Activated T-helper 2 cell treated with anti-CD3 and anti-CD28 coated beads, Interferon-gamma antibody, Interleukin-2, Interleukin-4, amounts not matched to agents 10 μg/mL and 5 μg/mL and 100 μg/mL, durations not matched to agents 14 hours and 24 hours and 36 hours (primary cell): Measurements from ENCODE around the gene MAP4K3. TPM values are rescaled to one million over a fixed set of nuclear protein-coding genes. Genes with fewer than 3 reads are reported as not detected.
A peak's percentile ranks its signal among the peaks of the same experiment; 100 is the strongest.
"Not testable (repeated sequence)": the region's sequence is repeated elsewhere in the genome, so short reads cannot be mapped to it uniquely, and the experiment has no call there.

Experiments used
- DNase-seq: peaks from one replicate; pipeline ENCODE4 v3.0.0; 2021; ENCODE audit warnings: low spot score
- H3K27ac Mint-ChIP-seq: one replicate; pipeline ENCODE4 v1.8.0; 2021; ENCODE audit warnings: mixed read lengths
- H3K27me3 Mint-ChIP-seq: one replicate; pipeline ENCODE4 v1.8.0; 2021; ENCODE audit warnings: low read depth, mixed read lengths
- H3K36me3 Mint-ChIP-seq: one replicate; pipeline ENCODE4 v1.8.0; 2021; ENCODE audit warnings: low read depth, mixed read lengths
- H3K4me1 Mint-ChIP-seq: one replicate; pipeline ENCODE4 v1.8.0; 2021; ENCODE audit warnings: low read depth, mixed read lengths
- H3K4me3 Mint-ChIP-seq: one replicate; pipeline ENCODE4 v1.8.0; 2021; ENCODE audit warnings: low read depth, mild to moderate bottlenecking, moderate library complexity, mixed read lengths
- H3K9me3 Mint-ChIP-seq: one replicate; pipeline ENCODE4 v1.8.0; 2021; ENCODE audit warnings: mixed read lengths
- intact Hi-C: fragments of 100-400 bp; cut with micrococcal nuclease; formaldehyde crosslinking; loops from one replicate; pipeline ENCODE4 v1.15.1; 2023
- total RNA-seq: library from RNA; stranded (reverse); gene quantifications from 2 replicates; pipeline ENCODE4 v1.2.3, GENCODE V29; 2022

The MAP4K3 gene
- total RNA-seq, 1 donor from 2014 or later, result 22.7 TPM

DNA sequence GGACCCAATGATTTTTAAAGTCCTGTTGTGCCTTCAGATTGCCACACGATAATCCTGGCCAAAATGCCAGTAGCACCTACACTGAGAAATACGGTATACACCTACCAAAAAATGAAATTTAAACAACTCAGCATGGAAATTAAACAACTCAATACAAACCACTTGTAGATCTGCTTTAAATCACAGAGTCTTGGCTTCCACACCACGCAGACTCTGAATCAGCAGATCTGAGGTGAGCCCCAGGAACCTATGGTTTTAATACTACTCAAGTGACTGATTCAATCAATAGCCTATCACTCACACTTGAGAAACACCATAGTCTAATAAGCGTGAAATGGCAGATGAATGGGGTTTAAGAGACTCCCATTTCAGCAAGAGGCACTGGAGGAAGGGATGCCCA lies 46.9 kb downstream of the MAP4K3 start:
- peaks cover 13% of the 10 kb centered on the region for H3K36me3 Mint-ChIP-seq
- no peak for DNase-seq
- H3K4me3 Mint-ChIP-seq, result no peak overlapping the region
- H3K27me3 Mint-ChIP-seq, result no peaks in the 10 kb centered on the region
- H3K4me1 Mint-ChIP-seq, result peaks cover 17% of the 10 kb centered on the region
- H3K9me3 Mint-ChIP-seq, result peaks cover 5% of the 10 kb centered on the region
- intact Hi-C loops, result no loop called here
- H3K27ac Mint-ChIP-seq, result no peak overlapping the region

DNA sequence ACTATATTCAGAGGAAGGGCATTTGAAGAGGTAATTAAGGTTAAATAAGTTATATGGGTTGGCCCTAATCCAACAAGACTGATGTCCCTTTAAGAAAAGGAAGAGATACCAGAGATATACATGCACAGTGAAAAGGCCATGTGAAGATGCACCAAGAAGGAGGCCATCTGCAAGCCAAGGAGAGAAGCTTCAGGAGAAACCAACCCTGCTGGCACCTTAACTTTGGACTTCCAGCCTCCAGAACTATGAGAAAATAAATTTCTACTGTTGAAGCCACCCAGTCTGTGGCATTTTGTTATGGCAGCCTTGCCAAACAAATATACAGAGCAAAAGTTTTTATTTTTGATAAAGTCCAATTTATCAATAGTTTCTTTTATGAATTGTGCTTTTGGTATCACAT lies 51.0 kb downstream of the MAP4K3 start:
- peaks cover 8% of the 10 kb centered on the region for H3K9me3 Mint-ChIP-seq
- peaks cover 13% of the 10 kb centered on the region for H3K36me3 Mint-ChIP-seq
- H3K4me1 Mint-ChIP-seq, result peaks cover 22% of the 10 kb centered on the region
- DNase-seq, result no peak
- no peaks in the 10 kb centered on the region for H3K27me3 Mint-ChIP-seq
- intact Hi-C loops, result no loop called here
- H3K27ac Mint-ChIP-seq, result no peak overlapping the region
- no peak overlapping the region for H3K4me3 Mint-ChIP-seq

DNA sequence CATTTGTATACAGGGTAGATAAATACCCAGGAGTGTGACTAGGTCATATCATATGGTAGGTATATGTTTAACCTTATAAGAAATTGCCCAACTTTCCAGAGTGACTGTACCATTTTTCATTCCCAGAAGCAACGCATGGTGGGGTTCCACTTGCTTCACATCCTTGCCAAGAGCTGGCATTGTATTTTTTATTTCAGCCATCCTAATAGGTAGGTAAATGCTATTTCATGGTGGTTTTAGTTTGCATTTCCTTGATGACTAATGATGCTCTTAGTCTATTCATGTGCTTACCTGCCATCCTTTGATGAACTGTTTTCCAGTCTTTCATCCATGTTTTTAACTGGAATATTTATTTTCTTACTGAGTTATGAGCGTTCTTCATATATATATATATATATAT lies 51.9 kb downstream of the MAP4K3 start:
- Mint-ChIP-seq H3K27ac (no peak overlapping the region), H3K4me1 (peaks cover 23% of the 10 kb centered on the region), H3K36me3 (peaks cover 8% of the 10 kb centered on the region), H3K27me3 (no peaks in the 10 kb centered on the region), H3K4me3 (no peak overlapping the region), H3K9me3 (peaks cover 8% of the 10 kb centered on the region)
- intact Hi-C loops, result no loop called here
- no peak for DNase-seq

DNA sequence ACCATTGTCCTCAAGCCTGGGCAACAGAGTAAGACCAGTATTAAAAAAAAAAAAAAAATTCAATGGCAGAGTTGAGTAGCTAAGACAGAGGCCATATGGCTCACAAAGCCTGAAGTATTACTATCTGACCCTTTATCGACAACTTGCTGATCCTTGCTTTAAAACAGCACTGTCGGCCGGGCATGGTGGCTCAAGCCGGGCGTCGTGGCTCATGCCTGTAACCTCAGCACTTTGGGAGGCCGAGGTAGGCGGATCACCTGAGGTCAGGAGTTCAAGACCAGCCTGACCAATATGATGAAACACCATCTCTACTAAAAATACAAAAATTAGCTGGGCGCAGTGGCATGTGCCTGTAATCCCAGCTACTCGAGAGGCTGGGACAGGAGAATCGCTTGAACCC lies 53.0 kb downstream of the MAP4K3 start:
- DNase-seq, H3K4me3 Mint-ChIP-seq, H3K36me3 Mint-ChIP-seq, H3K27me3 Mint-ChIP-seq, H3K9me3 Mint-ChIP-seq, H3K27ac Mint-ChIP-seq, intact Hi-C loops: not testable (repeated sequence)
- H3K4me1 Mint-ChIP-seq, result peaks cover 21% of the 10 kb centered on the region

DNA sequence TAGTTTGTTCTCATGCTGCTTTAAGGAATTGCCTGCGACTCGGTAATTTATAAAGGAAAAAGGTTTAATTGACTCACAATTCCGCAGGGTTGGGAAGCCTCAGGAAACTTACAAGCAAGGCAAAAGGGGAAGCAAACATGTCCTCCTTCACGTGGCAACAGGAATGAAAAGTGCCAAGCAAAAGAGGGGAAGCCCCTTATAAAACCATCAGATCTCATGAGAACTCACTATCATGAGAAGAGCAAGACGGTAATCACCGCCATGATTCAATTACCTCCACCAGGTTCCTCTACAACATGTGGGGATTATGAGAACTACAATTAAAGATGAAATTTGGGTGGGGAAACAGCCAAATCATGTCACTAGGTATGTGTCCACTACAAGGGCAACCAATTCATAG lies 53.9 kb downstream of the MAP4K3 start:
- Mint-ChIP-seq H3K4me1 (peaks cover 23% of the 10 kb centered on the region), H3K27ac (no peak overlapping the region), H3K9me3 (peaks cover 8% of the 10 kb centered on the region), H3K4me3 (no peak overlapping the region), H3K36me3 (peaks cover 8% of the 10 kb centered on the region), H3K27me3 (no peaks in the 10 kb centered on the region)
- no peak for DNase-seq
- intact Hi-C loops, result no loop called here

DNA sequence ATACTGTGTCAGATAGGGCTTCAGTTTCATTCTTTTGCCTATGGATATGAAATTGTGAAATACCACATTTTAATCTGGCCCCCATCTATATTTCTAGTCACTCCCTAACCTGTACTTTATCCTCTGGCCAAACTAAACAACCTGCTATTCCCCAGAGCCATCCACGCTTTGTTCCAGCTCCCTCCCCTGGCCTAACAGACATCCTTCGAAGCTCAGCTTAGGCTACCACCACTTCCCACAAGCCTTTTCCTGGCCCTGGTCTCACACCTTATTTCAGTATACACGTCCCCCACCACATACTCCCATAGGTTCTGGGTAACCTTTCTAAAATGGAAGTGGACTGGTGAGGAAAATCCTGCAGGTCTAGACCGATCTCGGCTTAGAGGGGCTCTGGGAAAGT lies 55.4 kb downstream of the MAP4K3 start:
- Mint-ChIP-seq H3K27ac (no peak overlapping the region), H3K4me1 (peaks cover 27% of the 10 kb centered on the region), H3K9me3 (peaks cover 8% of the 10 kb centered on the region)

DNA sequence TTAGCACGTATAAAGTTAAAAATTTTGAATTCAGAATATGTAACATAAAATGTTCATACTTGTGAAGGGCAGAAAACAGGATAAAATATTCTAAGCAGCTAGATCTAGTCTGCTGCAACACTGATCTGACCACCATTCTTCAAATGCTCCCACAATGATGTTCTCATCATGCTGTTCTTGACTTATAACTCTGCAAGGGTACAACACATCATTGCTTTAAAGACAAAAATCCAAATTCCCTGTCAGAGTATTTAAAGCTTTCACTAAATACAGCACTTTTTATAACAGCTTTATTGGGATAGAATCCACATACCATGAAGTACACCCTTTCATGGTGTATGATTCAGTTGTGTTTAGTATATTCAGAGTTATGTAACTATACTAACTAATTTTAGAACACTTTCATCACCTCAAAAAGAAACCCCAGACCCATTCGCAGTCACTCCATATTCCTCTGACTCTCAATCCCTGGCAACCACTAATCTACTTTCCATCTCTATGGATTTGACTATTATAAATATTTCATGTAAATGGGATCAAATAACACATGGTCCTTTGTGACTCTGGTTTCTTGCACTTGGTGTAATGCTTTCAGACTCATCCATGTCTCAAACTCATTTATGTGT lies 56.4 kb downstream of the MAP4K3 start:
- no peak overlapping the region for H3K27ac Mint-ChIP-seq
- H3K4me1 Mint-ChIP-seq, result peaks cover 31% of the 10 kb centered on the region
- no peak overlapping the region for H3K4me3 Mint-ChIP-seq
- H3K36me3 Mint-ChIP-seq, result peaks cover 6% of the 10 kb centered on the region
- H3K9me3 Mint-ChIP-seq, result peaks cover 9% of the 10 kb centered on the region
- H3K27me3 Mint-ChIP-seq, result no peaks in the 10 kb centered on the region
- intact Hi-C loops, result no loop called here
- DNase-seq, result no peak

More for the DNA sequence above, 55.4 kb downstream of the MAP4K3 start:
- H3K36me3 Mint-ChIP-seq, result peaks cover 2% of the 10 kb centered on the region
- DNase-seq, result no peak
- no peak overlapping the region for H3K4me3 Mint-ChIP-seq
- no peaks in the 10 kb centered on the region for H3K27me3 Mint-ChIP-seq
- intact Hi-C loops, result no loop called here

DNA sequence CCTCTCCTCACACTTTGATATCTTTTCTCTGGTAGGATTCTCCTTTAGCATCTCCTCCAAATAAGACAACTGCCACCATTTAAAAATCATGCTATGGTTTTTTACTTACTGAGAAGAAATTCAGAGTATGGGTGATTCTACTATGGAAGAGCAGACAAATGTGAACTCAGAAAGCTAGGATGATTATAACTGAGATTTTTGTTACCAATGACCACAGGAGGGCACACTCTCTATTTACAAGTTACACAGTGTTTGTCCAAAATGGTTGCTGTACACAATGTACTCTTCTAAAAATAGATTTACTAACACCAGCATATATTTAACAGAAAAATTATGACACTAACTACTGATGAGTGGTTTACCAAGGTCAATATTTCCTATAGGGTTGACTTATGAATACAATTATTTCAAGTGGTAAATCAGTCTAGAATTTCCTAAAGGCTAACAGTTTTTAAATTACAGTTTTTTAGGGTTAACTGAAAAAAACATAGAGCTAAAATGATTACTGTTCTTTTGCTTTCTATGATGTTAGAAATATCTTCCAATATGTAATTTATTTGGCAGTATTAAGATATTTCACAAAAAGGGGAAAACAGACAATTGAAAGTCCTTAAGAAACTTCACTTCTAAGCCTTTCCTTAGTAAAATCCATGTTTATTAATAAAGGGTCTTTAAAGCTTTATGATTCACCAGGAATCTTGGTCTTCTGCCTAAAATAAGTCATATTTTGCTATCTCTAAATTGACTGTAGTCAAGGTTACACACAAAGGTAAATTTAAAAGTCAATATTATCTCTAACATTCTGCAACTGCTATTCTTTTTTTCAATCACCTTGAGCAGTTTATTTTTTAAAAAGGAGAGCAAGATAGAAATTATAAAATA lies 57.2 kb downstream of the MAP4K3 start:
- Mint-ChIP-seq H3K9me3 (peaks cover 13% of the 10 kb centered on the region), H3K36me3 (peaks cover 13% of the 10 kb centered on the region), H3K27me3 (no peaks in the 10 kb centered on the region), H3K27ac (no peak overlapping the region), H3K4me1 (peaks cover 31% of the 10 kb centered on the region), H3K4me3 (no peak overlapping the region)
- DNase-seq, result no peak
- intact Hi-C loops, result loop anchor here (1.0 to 10.0 kb wide), 5 partner anchors 29 to 258 kb away; partner anchors contain the start of genes CDKL4 and SOS1

DNA sequence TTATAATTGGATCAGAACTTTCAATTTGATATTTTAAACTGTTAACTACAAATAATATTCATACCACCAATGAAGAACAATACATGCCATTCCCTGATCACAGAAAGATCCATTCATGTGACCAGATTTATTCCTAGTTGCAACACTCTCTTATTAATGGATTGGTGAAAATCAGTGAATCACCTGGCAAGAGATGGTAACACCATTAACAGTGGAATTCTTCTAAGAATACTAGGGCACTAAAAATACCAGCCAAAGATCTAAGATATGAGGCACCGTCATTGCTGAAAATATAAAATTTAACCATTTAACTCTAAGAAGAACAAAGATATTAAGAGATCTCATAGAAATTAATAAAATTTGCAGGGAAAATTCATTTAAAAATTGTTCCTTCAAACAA lies 58.1 kb downstream of the MAP4K3 start:
- no peak for DNase-seq
- no peak overlapping the region for H3K4me3 Mint-ChIP-seq
- H3K27ac Mint-ChIP-seq, result no peak overlapping the region
- H3K27me3 Mint-ChIP-seq, result no peaks in the 10 kb centered on the region
- H3K9me3 Mint-ChIP-seq, result peaks cover 11% of the 10 kb centered on the region
- H3K4me1 Mint-ChIP-seq, result peaks cover 31% of the 10 kb centered on the region
- peaks cover 16% of the 10 kb centered on the region for H3K36me3 Mint-ChIP-seq
- intact Hi-C loops, result loop anchor here (1.0 to 10.0 kb wide), 5 partner anchors 30 to 257 kb away; partner anchors contain the start of genes CDKL4 and SOS1

DNA sequence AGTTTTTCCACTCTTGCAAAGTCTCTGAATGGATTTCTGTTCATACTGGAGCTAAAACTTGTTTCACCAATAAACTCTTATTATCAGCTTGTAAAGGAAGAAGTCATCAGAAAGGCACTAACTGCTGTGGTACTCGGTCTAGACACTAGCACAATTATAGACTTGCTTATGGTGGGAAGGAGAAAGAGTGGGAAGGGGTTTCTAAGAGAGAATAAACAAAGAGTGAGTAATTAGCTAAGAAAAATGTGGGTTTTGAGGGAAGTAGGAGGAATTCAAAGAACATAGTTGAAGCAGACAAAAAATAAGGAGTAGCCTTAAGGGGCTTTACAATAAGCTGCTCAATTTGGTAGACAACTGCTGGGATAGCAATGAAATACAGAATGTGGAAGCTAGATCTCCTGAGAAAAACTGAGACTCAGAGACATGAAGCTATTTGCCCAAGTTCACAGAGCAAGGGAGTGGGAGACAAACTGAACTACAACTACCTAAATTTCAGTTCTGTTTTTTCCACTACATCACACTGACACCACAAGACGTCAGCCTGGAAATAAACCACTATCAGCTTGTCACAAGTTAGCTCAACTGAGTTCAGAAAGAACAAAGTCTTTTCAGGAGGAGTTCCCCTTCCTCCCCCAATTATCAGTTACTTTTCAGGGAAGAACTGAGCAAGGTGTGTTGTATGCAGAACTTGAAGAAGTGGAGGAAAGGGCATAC lies 59.7 kb downstream of the MAP4K3 start:
- Mint-ChIP-seq H3K4me1 (peaks cover 31% of the 10 kb centered on the region), H3K27me3 (no peaks in the 10 kb centered on the region), H3K36me3 (peaks cover 32% of the 10 kb centered on the region), H3K27ac (peak overlapping the region; percentile 87), H3K4me3 (no peak overlapping the region), H3K9me3 (peaks cover 24% of the 10 kb centered on the region)
- no peak for DNase-seq
- intact Hi-C loops, result loop anchor here (1.0 to 10.0 kb wide), 10 partner anchors 21 to 571 kb away; partner anchors contain the start of genes CDKL4, MAP4K3 and SOS1

DNA sequence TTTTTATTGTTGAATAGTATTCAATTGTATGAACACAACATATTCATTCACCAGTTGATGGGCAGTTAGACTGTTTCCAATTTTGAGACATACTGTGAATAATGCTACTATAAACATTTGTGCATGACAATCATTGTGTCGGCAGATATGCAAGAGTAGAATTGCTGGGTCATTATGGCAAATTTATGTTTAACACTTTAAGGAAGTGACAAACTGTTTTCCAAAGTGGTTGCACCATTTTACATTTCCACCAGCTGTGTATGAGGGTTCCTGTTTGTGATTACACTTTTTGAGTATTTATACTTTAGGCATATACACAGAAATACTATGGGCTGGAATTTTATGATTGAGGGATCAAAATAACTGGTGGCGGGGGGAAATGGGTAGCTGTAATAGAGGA lies 61.2 kb downstream of the MAP4K3 start:
- DNase-seq, result no peak
- peak overlapping the region; percentile 48 for H3K27ac Mint-ChIP-seq
- H3K27me3 Mint-ChIP-seq, result no peaks in the 10 kb centered on the region
- no peak overlapping the region for H3K4me3 Mint-ChIP-seq
- peaks cover 40% of the 10 kb centered on the region for H3K36me3 Mint-ChIP-seq
- peaks cover 28% of the 10 kb centered on the region for H3K9me3 Mint-ChIP-seq
- intact Hi-C loops, result loop anchor here (2.0 to 10.0 kb wide), 8 partner anchors 19 to 397 kb away; partner anchors contain the start of genes CDKL4, MAP4K3 and SOS1
- H3K4me1 Mint-ChIP-seq, result peaks cover 29% of the 10 kb centered on the region

DNA sequence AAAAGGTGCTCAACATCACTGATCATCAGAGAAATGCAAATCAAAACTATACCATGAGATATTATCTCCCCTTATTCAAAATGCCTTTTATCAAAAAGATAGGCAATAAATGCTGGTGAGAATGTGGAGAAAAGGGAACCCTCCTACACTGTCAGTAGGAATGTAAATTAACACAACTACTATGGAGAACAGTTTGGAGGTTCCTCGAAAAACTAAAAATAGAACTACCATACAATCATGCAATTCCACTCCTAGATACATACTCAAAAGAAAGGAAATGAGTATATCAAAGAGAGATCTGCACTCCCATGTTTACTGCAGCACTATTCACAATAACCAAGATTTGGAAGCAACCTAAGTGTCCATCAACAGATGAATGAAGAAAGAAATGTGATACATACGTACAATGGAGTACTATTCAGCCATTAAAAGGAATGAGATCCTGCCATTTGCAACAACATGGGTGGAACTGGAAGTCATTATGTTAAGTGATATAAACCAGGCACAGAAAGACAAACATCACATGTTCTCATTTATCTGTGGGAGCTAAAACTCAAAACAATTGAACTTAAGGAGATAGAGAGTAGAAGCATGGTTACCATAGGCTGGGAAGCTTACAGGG lies 63.8 kb downstream of the MAP4K3 start:
- intact Hi-C loops, result loop anchor here (10.0 kb wide), 1 partner anchor 128 kb away; the partner anchor contains the start of gene CDKL4
- H3K9me3 Mint-ChIP-seq, result peaks cover 28% of the 10 kb centered on the region
- H3K27me3 Mint-ChIP-seq, result no peaks in the 10 kb centered on the region
- no peak for DNase-seq
- H3K36me3 Mint-ChIP-seq, result peaks cover 47% of the 10 kb centered on the region
- no peak overlapping the region for H3K27ac Mint-ChIP-seq
- peaks cover 32% of the 10 kb centered on the region for H3K4me1 Mint-ChIP-seq
- no peak overlapping the region for H3K4me3 Mint-ChIP-seq
